ENCODE data around the gene HSPB7.

The HSPB7 gene

GRCh38 chr1:16028237-16029002 lies 10.6 kb upstream of the HSPB7 start (continued):
- TF ChIP-seq HIC1 (tag by site-specific recombination; IDR thresholded peaks at IDR 0.05) (peak; percentile 46), ZNF580 (tag by site-specific recombination; IDR thresholded peaks at IDR 0.05) (no peak), GLIS2 (tag by site-specific recombination; IDR thresholded peaks at IDR 0.05) (peak; percentile 47)

- no peak overlapping the region for H3K27ac ChIP-seq (ENCODE audit: extremely low read depth, low read depth, low read length)
- no peak overlapping the region for H3K4me3 ChIP-seq (ENCODE audit: low read depth, low read length)
- ChIA-PET POLR2A (interaction anchor here (0.7 kb wide), 1 partner anchor 362 kb away, joined by 5 read pairs; no protein-coding TSS in a partner anchor), CTCF (interaction anchor here (0.6 to 1.9 kb wide), 3 partner anchors 12 to 19 kb away, joined by 3 to 8 read pairs (median 6); no protein-coding TSS in a partner anchor)
- no peaks in the 10 kb centered on the region for H3K4me1 ChIP-seq (ENCODE audit: control insufficient read depth, insufficient read depth, low read length)
- no peaks in the 10 kb centered on the region for H3K36me3 ChIP-seq (ENCODE audit: control insufficient read depth in 2 of 2, insufficient read depth in 1 of 2, low read length in 2 of 2)
- H3K9me3 ChIP-seq (ENCODE audit: control insufficient read depth, insufficient read depth, low read depth, low read length) = no peaks in the 10 kb centered on the region
- TF ChIP-seq SP2 (tag by site-specific recombination; IDR thresholded peaks at IDR 0.05) (peak; percentile 45), KLF9 (tag by site-specific recombination; IDR thresholded peaks at IDR 0.05; ENCODE audit: low read depth) (peak; percentile 82), SCRT2 (tag by site-specific recombination; IDR thresholded peaks at IDR 0.05) (peak; percentile 83), PATZ1 (tag by site-specific recombination; IDR thresholded peaks at IDR 0.05) (peak; percentile 68), ZNF843 (tag by site-specific recombination; IDR thresholded peaks at IDR 0.05) (no peak), ZFHX2 (tag by site-specific recombination; conservative IDR thresholded peaks at IDR 0.05) (0 out of 2 replicates have a peak, but pooled peaks have one; percentile 9), ZNF398 (tag by site-specific recombination; IDR thresholded peaks at IDR 0.05) (no peak), ZNF518A (tag by site-specific recombination; conservative IDR thresholded peaks at IDR 0.05; ENCODE audit: low read depth) (no peak), ZNF280C (tag by site-specific recombination; IDR thresholded peaks at IDR 0.05) (no peak), SCRT1 (tag by site-specific recombination; IDR thresholded peaks at IDR 0.05; ENCODE audit: borderline replicate concordance) (peak; percentile 46; the same call in 1 of the 2 replicates), ZNF223 (tag by site-specific recombination; IDR thresholded peaks at IDR 0.05) (no peak), ZBTB26 (tag by site-specific recombination; optimal IDR thresholded peaks at IDR 0.05) (no peak), ZNF596 (tag by site-specific recombination; IDR thresholded peaks at IDR 0.05) (no peak), GLIS2 (tag by site-specific recombination; IDR thresholded peaks at IDR 0.05) (peak; percentile 28; the same call in 1 of the 2 replicates), TRIM28 (IDR thresholded peaks at IDR 0.05; ENCODE audit: borderline replicate concordance, low read length) (no peak), KLF1 (tag by site-specific recombination; IDR thresholded peaks at IDR 0.05) (peak; percentile 76)
Measured at GRCh38 chr1:16026723-16027484, 9.1 kb upstream of the HSPB7 start.

Measured in HEK293 (cell line).